ENCODE data around the gene PCSK9. TPM values are rescaled to one million over a fixed set of nuclear protein-coding genes. Genes with fewer than 3 reads are reported as not detected.

The PCSK9 gene
- total and polyA plus RNA-seq, 2 of the 4 experiments (the other 2 are of a cell fraction): under 0.01 to 0.17 TPM

DNA sequence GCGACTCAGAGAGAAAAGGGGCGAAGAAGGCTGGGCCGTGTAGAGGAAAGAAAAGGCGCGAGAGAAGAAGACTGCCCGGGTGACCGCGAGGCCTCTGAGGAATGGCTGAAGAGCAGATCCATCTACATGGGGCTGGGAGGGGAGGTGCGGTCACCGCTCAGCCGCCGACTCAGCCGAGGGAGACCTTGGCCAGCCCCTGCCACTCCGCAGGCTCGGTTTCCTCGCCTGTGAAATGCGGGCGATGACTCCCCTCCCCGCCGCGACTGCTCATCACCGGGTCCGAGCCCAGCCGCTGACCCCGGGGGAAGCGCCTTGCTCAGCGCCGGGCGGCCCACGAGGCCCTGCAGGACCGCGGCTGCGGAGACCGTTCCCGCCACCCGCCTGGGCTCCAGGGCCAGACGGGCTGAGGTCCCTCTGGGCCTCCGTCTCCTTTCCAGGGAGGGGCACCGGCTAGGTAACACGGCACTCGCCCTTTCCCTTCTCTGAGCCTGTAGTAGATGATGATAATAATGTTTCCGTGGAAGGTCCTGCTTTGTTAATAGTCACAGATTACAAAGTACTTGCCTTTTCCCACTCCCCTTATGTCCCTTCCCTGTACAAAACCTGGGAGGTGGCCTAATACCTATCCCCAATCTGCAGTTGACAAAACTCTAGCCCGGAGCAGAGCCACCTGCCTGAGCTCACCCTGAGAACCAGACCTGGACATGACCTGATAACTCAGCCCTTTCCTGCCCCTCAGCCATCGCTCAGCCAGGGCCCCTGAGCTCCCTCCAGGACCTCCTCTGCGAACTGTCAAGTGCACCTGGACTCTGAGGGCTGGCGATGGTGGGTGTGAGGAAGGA, 42.3 kb upstream of the PCSK9 start:
- peak overlapping the region; percentile 9; the same call in 1 of the 2 replicates for H3K4me2 ChIP-seq (ENCODE audit: low read depth, low read length)
- peak overlapping the region; percentile 30; the same call in 1 of the 2 replicates for H2AK5ac ChIP-seq (ENCODE audit: low read depth, low read length)
- intact Hi-C loops (cut with micrococcal nuclease): loop anchor here (1.0 to 5.0 kb wide), 3 partner anchors 47 to 324 kb away; no protein-coding TSS in a partner anchor
- in situ Hi-C loops (cut with MboI; ENCODE audit: low sequenced_read_pairs): loop anchor here (5.0 kb wide), 1 partner anchor 45 kb away; no protein-coding TSS in a partner anchor
- H3K4ac ChIP-seq (ENCODE audit: low read depth, low read length): no peak overlapping the region
- H3K27ac ChIP-seq (ENCODE audit: insufficient read depth, low read length): no peak overlapping the region
- H2AK9ac ChIP-seq (replicated peaks; ENCODE audit: low read depth, low read length, poor library complexity): no peak overlapping the region
- DNase-seq: no peak
- peak; percentile 68 for ATAC-seq (ENCODE audit: low read depth)
- H2BK15ac ChIP-seq (ENCODE audit: low read depth, low read length): no peak overlapping the region
- H3K14ac ChIP-seq (replicated peaks; ENCODE audit: low read depth, low read length): no peak overlapping the region
- H4K91ac ChIP-seq (ENCODE audit: insufficient read depth, low read depth, low read length): no peak overlapping the region
- H3K27me3 ChIP-seq (ENCODE audit: control insufficient read depth, insufficient read depth, low read length): peaks cover 77% of the 10 kb centered on the region
- CTCF ChIA-PET: interaction anchor here (0.6 to 1.7 kb wide), 13 partner anchors 9 to 52 kb away, joined by 3 to 13 read pairs (median 4); no protein-coding TSS in a partner anchor
- H3K23ac ChIP-seq (ENCODE audit: low read depth, low read length): peak overlapping the region; percentile 38; the same call in 1 of the 2 replicates
- H3K9me1 ChIP-seq (ENCODE audit: insufficient read depth, low read length): no peaks in the 10 kb centered on the region
- peak overlapping the region; percentile 75 for H2AFZ ChIP-seq (replicated peaks; ENCODE audit: low read length, poor library complexity)
- no peak overlapping the region for H3K18ac ChIP-seq (ENCODE audit: low read depth, low read length)
- no peak overlapping the region for H4K8ac ChIP-seq (ENCODE audit: low read depth in 2 of 2, low read length in 2 of 2)
- no peak overlapping the region for H2BK20ac ChIP-seq (ENCODE audit: low read depth, low read length)
- H3K4me3 ChIP-seq (ENCODE audit: insufficient read depth, low read depth, low read length): no peak overlapping the region
- no peak overlapping the region for H3K56ac ChIP-seq (ENCODE audit: extremely low read depth, insufficient read depth, low read length)
- BruUV-seq (replicated peaks): no TSS peak
- no peaks in the 10 kb centered on the region for H3K36me3 ChIP-seq (ENCODE audit: control insufficient read depth, insufficient read depth, low read length)
- TF ChIP-seq, protein P1, sequence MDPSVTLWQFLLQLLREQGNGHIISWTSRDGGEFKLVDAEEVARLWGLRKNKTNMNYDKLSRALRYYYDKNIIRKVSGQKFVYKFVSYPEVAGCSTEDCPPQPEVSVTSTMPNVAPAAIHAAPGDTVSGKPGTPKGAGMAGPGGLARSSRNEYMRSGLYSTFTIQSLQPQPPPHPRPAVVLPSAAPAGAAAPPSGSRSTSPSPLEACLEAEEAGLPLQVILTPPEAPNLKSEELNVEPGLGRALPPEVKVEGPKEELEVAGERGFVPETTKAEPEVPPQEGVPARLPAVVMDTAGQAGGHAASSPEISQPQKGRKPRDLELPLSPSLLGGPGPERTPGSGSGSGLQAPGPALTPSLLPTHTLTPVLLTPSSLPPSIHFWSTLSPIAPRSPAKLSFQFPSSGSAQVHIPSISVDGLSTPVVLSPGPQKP (IDR thresholded peaks at IDR 0.05; ENCODE audit: borderline replicate concordance, low read depth, low read length): no peak
- TF ChIP-seq, protein P2, sequence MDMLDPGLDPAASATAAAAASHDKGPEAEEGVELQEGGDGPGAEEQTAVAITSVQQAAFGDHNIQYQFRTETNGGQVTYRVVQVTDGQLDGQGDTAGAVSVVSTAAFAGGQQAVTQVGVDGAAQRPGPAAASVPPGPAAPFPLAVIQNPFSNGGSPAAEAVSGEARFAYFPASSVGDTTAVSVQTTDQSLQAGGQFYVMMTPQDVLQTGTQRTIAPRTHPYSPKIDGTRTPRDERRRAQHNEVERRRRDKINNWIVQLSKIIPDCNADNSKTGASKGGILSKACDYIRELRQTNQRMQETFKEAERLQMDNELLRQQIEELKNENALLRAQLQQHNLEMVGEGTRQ (IDR thresholded peaks at IDR 0.05; ENCODE audit: low read depth, low read length): no peak
- TF ChIP-seq SMC3 (IDR thresholded peaks at IDR 0.05; ENCODE audit: low read depth, low read length) (no peak), NFE2L2 (IDR thresholded peaks at IDR 0.05; ENCODE audit: low read depth, low read length) (no peak), CHD1 (IDR thresholded peaks at IDR 0.05; ENCODE audit: low read depth, low read length) (no peak), RFX5 (IDR thresholded peaks at IDR 0.05; ENCODE audit: low read depth, low read length) (no peak), RCOR1 (IDR thresholded peaks at IDR 0.05; ENCODE audit: insufficient replicate concordance, low read length) (no peak), BHLHE40 (IDR thresholded peaks at IDR 0.05; ENCODE audit: low read depth, low read length) (no peak), MXI1 (IDR thresholded peaks at IDR 0.05; ENCODE audit: borderline replicate concordance, low read depth, low read length) (no peak), POLR2A (IDR thresholded peaks at IDR 0.05; ENCODE audit: low read depth, low read length) (no peak), MAZ (IDR thresholded peaks at IDR 0.05; ENCODE audit: borderline replicate concordance, low read depth, low read length) (no peak), MAFK (IDR thresholded peaks at IDR 0.05; ENCODE audit: low read depth, low read length) (no peak), CEBPB (IDR thresholded peaks at IDR 0.05; ENCODE audit: low read depth, low read length) (no peak), FOS (IDR thresholded peaks at IDR 0.05; ENCODE audit: low read depth, low read length) (no peak), RAD21 (IDR thresholded peaks at IDR 0.05; ENCODE audit: low read length) (no peak)
- H4K20me1 ChIP-seq (ENCODE audit: insufficient read depth, low read length): peaks cover 7% of the 10 kb centered on the region; the same call in 1 of the 2 replicates
- no peak overlapping the region for H2BK5ac ChIP-seq (ENCODE audit: low read depth, low read length, poor library complexity, severe bottlenecking)
- H2BK120ac ChIP-seq (ENCODE audit: low read depth, low read length): no peak overlapping the region
- POLR2A ChIA-PET (ENCODE audit: unreplicated experiment): no interaction called here
- dilution Hi-C loops (cut with HindIII; ENCODE audit: low sequenced_read_pairs, unreplicated experiment): no loop called here
- no peaks in the 10 kb centered on the region for H3K4me1 ChIP-seq (ENCODE audit: control insufficient read depth, insufficient read depth, low read length)
- H4K5ac ChIP-seq (ENCODE audit: low read depth, low read length): no peak overlapping the region
- H3K79me1 ChIP-seq (ENCODE audit: low read depth in 1 of 2, low read length in 2 of 2): no peaks in the 10 kb centered on the region
- no peaks in the 10 kb centered on the region for H3K9me3 ChIP-seq (ENCODE audit: control insufficient read depth, insufficient read depth, low read length)
- 9% methylated on average over 7 of the region's 46 CpGs; no CpG with 5 or more reads in 1 of the 2 experiments for WGBS, 2 experiments (ENCODE audit: extremely low coverage in 2 of 2, insufficient read length in 1 of 2)
- H3K9ac ChIP-seq (ENCODE audit: low read depth, low read length): no peak overlapping the region

All from IMR-90 (cell line).